ENCODE data around the gene SHROOM3.

The SHROOM3 gene

DNA sequence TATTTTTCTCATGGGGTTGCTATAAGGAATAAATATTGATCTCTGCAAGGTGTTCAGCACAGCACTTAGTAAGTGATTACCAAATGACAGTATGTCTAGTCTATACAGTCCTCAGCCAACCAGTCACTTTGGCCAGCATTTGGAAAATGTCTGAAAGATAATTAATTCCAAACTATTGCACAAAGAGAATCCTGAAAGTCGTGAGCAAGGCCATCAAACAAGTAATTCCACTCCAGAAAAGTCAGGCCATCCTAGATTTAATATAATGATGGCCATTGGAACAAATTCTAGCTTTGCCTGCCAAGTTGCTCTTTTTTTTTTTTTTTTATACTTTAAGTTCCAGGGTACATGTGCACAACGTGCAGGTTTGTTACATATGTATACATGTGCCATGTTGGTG, 96.6 kb downstream of the SHROOM3 start:
- in situ Hi-C loops (cut with MboI; ENCODE audit: low pct_unique_long_range_greater_than_20kb, low sequenced_read_pairs), result no loop called here
- no peak for DNase-seq

DNA sequence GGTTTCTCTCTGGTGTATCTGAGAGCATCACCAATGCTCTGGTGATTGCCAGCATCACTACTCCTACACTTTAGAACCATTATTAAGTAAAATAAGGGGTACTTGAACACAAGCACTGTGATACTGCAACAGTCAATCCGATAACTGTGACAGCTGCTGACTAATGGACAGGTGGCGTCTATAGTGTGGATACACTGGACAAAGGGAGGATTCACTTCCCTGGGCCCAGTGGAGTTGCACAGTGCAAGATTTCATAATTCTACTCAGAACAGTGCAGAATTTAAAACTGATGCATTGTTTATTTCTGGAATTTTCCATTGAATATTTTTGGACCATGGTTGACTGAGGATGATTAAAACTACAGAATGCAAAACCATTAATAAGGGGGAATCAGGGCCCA, 97.8 kb downstream of the SHROOM3 start:
- no peak for DNase-seq

GRCh38 chr4:76533314-76533713, 98.3 kb downstream of the SHROOM3 start:
- in situ Hi-C loops (cut with MboI; ENCODE audit: low pct_unique_long_range_greater_than_20kb, low sequenced_read_pairs), result no loop called here
- DNase-seq, result no peak

More for the DNA sequence above, 97.8 kb downstream of the SHROOM3 start:
- in situ Hi-C loops (cut with MboI; ENCODE audit: low pct_unique_long_range_greater_than_20kb, low sequenced_read_pairs), result no loop called here

DNA sequence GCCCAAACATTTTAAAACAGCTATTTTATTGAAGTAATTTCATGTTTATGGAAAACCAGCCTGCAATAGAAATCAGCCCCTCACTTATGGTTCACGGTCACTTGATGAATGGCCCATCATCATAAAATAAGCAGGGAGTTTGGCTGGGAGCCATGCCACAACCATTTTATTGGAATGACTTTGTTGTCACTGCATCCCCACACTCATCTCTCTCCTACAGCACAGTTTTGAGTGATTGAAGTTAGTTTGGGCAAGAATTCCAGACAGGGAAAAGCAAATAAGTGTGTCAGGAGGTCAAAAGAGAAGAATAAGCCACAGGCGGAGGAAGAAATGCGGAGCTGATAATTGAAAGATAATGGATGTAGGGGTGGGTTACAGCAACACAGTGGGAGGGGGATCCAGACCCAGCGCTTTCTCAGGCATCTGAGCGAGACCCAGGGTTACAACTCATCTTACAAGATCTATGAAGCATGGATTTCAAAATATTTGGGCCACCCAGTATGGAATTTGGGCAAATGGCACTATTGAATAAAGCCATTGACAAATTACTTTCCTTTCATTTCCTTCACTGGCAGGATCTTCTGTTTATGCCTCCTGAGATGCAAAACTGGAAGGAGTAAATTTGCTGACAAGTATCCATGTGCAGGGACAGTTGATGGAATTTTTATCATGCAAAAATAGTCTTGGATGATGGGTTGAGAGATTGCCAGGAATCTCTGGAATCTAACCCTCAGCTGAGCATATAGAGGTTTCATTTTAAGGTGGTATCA, 100.8 kb downstream of the SHROOM3 start:
- DNase-seq, result no peak
- in situ Hi-C loops (cut with MboI; ENCODE audit: low pct_unique_long_range_greater_than_20kb, low sequenced_read_pairs), result no loop called here

GRCh38 chr4:76536373-76536689, 101.3 kb downstream of the SHROOM3 start:
- in situ Hi-C loops (cut with MboI; ENCODE audit: low pct_unique_long_range_greater_than_20kb, low sequenced_read_pairs), result no loop called here
- DNase-seq, result no peak

DNA sequence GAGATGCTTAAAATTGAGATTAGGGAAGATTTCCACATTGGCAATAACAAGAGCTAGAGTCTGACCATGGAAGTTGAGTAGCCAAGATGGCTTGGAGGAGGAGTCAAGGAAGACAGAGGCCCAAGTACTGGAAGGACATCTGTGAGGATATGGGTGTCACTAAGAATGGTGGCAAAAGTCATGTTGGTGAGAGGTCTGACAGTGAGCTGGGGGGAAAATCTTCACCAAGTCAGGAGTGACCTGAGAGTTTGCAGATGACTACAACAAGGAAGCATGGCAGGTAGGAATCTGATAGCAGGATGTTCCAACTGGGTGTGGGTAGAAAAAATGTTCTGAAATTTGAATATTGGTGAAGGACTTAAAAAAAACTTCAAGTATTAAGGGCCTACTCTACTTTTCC, 103.3 kb downstream of the SHROOM3 start:
- no peak for DNase-seq
- in situ Hi-C loops (cut with MboI; ENCODE audit: low pct_unique_long_range_greater_than_20kb, low sequenced_read_pairs), result no loop called here

DNA sequence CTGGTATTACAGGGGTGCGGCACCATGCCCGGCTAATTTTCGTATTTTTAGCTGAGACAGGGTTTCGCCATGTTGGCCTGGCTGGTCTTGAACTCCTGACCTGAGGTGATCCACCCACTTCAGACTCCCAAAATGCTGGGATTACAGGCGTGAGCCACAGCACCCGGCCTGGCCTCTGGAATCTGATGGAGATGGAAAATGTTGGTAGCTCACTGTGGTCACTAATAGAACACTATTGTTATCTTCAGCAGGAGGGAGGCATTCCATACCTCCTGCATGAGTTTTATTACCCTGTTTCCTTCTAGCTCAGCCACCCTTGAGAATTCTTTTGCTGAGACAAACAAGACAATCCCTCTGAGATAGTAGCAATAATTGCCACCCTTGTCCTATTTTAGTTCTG, 105.0 kb downstream of the SHROOM3 start:
- in situ Hi-C loops (cut with MboI; ENCODE audit: low pct_unique_long_range_greater_than_20kb, low sequenced_read_pairs), result no loop called here
- DNase-seq, result no peak

DNA sequence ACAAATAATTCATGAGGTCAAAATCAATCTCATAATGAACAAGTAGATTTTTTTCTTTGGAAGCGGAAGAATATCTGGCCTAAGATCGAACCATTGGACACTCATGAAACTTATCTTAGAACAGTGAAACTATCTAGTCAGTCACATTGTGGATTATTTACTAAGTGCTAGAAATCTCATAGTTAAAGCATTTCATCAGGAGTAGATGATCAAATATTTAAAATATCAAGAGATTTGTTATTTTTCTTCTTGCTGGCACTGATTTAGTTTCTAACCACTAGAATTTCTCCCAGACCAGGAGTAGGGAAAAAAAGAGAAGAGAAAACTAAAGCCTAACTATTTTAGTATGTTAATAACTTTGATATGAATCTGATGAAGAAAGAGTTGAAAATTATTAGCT, 105.5 kb downstream of the SHROOM3 start:
- DNase-seq, result no peak
- in situ Hi-C loops (cut with MboI; ENCODE audit: low pct_unique_long_range_greater_than_20kb, low sequenced_read_pairs), result no loop called here

DNA sequence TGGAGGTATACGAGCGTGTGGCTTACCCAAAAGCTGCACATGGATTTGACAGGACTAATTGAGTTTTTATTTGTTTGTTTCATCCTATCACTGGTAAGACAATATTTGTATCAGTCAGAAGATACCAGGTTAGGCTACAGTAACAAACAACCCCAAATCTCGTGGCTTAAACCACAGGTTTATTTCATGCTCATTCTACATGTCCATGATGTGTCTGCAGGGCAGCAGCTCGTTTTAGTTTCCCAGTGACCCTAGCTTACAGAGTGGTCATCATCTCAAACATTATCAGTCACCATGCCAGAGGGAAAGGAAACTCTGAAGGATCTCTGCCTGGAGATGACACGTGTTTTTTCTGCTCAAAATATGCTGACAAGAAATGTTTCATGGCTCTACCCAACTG, 108.3 kb downstream of the SHROOM3 start:
- no peak for DNase-seq
- in situ Hi-C loops (cut with MboI; ENCODE audit: low pct_unique_long_range_greater_than_20kb, low sequenced_read_pairs), result no loop called here

GRCh38 chr4:76544725-76545124, 109.7 kb downstream of the SHROOM3 start:
- in situ Hi-C loops (cut with MboI; ENCODE audit: low pct_unique_long_range_greater_than_20kb, low sequenced_read_pairs), result no loop called here
- no peak for DNase-seq

DNA sequence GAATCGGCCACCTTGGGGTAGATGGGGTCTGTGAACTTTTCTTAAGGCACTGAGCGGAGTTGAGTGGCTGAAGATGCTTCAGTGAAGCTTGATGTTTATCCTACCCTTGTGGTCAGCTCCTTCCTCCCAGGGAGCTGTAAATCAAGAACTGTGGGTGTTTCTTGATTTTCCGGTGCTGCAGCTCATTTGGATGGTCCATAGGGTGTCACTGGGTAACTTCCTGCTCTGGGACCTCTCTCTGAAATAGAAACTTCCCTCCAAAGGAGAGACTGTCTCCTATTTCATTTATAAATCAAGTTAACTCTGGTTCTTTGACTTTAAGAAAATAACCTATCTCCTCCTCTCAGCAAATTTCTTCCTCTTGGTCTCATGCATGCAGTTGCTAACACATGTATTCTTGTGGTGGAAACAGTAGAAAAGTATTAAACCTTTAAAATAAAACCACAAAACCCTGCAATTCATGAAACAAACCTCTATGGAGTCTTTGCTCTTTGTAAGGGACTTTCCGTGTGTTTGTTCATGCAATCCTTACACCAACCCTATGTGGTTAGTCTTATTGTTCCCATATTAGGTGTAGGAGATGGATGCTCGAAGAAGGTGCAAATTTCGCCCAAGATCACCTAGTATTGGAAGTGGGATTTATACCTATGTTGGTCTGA, 110.3 kb downstream of the SHROOM3 start:
- peak; percentile 57 for DNase-seq
- in situ Hi-C loops (cut with MboI; ENCODE audit: low pct_unique_long_range_greater_than_20kb, low sequenced_read_pairs), result no loop called here

DNA sequence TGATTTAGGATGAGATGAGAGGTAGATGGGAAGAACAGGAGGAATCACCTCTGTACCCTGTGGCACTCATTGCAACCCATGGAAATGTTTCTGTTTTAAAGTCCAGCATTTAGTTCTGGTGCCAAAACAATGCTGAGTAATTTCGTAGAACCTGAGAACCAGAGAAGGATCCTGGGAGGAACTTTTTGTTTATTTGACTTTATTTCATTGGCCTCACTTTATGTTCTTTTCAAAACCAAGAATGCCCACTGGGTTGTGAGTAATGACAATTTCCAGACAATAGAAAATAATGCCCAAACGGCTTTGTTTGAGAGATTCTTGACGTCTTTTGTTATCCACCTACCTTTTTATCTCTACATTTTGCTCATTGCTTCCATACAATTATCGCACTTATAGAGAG, 111.3 kb downstream of the SHROOM3 start:
- DNase-seq, result no peak
- in situ Hi-C loops (cut with MboI; ENCODE audit: low pct_unique_long_range_greater_than_20kb, low sequenced_read_pairs), result no loop called here

DNA sequence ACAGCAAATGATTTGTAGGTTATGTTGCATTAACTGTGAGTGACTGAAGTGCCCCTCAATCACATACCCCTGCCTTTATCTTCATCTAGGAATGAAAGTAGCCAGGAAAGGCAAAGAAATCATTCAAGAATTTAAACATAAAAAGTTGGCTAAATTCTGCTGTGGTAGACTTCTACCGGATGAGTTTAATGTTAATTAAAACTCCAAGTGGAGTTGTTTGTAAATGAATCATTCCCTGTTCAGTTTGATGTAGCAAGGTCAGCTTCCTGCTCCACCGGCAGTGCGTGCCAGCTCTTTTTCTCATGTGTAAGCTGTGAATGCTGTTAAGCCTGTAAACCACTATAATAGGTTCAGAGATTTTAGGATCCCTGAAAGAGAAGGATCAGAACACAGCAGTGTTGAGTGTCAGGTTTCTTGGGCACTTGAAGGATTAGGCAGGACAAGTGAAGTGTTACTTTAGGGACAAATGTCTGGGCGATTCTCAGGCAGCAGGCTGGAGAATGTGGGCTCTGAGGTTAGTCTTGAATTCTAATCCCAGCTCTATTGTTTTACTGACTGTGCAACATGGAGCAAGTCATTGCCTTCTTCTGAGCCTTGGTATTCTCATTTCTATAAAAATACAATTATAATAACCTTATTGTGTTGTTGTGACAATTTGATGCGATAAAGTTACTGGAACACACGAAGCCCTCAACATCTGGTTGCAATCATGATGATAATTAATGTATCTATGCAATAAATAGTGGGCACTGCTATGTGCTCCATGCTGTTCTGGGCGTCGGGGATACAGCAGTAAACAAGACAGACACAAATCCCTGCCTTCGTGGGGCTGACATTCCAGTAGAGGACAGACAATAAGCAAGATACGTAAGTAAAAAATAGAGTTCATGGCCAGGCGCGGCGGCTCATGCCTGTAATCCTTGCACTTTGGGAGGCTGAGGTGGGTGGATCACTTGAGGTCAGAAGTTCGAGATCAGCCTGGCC, 112.0 kb downstream of the SHROOM3 start:
- in situ Hi-C loops (cut with MboI; ENCODE audit: low pct_unique_long_range_greater_than_20kb, low sequenced_read_pairs), result no loop called here
- DNase-seq, result no peak

- no peak for DNase-seq
- in situ Hi-C loops (cut with MboI; ENCODE audit: low pct_unique_long_range_greater_than_20kb, low sequenced_read_pairs), result no loop called here
These were observed 113.7 kb downstream of the SHROOM3 start for GRCh38 chr4:76548704-76549103.

- DNase-seq, result no peak
- in situ Hi-C loops (cut with MboI; ENCODE audit: low pct_unique_long_range_greater_than_20kb, low sequenced_read_pairs), result no loop called here
These were observed 114.7 kb downstream of the SHROOM3 start for GRCh38 chr4:76549765-76550164.

DNA sequence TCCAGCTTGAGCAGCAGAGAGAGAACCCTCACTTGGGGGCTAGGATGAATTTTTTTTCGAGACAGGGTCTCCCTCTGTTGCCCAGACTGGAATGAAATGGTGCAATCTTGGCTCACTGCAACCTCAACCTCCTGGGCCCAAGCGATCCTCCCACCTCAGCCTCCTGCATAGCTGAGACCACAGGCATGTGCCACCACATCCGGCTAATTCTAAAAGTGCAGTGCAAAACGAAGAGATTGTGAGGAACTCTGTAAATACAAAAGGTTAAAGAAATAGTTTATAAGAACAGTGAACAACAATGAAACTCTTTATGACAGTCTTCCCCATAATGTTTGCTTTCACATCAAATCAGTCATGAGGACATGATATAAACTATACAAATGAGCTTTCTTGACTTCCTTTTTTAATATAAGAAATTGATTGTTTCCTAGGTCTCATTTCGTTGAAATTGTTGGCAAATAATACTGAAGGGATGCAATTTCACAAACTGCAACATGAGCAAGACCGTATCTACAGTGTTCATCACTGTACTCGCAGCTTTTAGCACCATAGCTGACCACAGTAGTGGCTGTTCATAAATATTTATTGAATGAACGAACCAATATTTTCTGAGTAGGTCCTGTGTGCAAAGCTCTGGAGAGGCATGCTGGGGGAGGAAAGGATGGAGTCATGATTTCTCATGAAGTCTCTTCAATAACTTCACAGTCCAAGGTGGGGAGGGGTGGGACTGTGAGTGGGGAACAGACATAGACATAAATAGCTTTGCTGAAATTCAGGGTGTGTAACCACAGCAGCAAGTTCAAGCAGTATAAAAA, 116.1 kb downstream of the SHROOM3 start:
- DNase-seq, result no peak
- in situ Hi-C loops (cut with MboI; ENCODE audit: low pct_unique_long_range_greater_than_20kb, low sequenced_read_pairs), result no loop called here

DNA sequence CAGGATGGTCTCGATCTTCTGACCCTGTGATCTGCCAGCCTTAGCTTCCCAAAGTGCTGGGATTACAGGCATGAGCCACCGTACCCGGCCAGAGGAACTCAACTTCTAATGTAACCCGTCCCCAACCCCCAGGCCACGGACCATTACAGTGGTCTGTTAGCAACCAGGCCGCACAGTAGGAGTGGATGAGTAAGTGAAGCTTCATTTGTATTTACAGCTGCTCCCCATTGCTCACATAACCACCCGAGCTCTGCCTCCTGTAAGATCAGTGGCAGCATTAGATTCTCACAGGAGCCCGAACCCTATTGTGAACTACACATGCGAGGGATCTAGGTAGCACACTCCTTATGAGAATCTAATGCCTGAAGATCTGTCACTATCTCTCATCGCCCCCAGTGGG, 119.6 kb downstream of the SHROOM3 start:
- DNase-seq, result no peak
- in situ Hi-C loops (cut with MboI; ENCODE audit: low pct_unique_long_range_greater_than_20kb, low sequenced_read_pairs), result no loop called here

DNA sequence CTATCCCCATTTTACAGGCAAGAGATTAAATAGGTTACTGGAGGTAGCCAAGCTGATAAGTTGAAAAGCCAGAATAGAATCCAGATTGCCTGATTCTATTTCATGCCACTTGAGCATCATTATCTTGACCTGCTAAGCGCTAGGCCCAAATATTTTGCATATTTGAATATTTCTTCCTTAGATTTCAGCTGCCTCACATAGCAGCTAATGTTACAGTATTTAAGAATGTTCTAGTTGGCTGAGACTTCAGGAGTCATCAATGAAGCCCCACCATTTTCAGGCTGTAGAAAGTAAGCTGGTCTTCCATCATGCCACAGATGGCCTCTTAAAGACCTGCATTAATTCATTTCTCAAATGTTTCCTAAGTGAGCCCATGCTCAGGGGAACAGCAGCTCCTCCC, 121.4 kb downstream of the SHROOM3 start:
- in situ Hi-C loops (cut with MboI; ENCODE audit: low pct_unique_long_range_greater_than_20kb, low sequenced_read_pairs), result no loop called here
- DNase-seq, result no peak
